NCI-H460 (cell line): ENCODE measurements around the gene GFPT1. TPM values are rescaled to one million over a fixed set of nuclear protein-coding genes. Genes with fewer than 3 reads are reported as not detected.
A peak's percentile ranks its signal among the peaks of the same experiment; 100 is the strongest.

Experiments
- DNase-seq: peaks from one replicate; pipeline ENCODE4 v3.0.0-alpha.2; 2016; ENCODE audit warnings: low read depth; ENCODE audit errors: extremely low read depth
- total RNA-seq: library from RNA; depleted of rRNA; stranded (reverse); fragments of >200 nt; shearing (Covaris generic); gene quantifications from 2 replicates; pipeline ENCODE4 v1.2.3, GENCODE V29; 2014

Gene GFPT1
- total RNA-seq, 1 experiment from 2014 or later, result 169 TPM

DNA sequence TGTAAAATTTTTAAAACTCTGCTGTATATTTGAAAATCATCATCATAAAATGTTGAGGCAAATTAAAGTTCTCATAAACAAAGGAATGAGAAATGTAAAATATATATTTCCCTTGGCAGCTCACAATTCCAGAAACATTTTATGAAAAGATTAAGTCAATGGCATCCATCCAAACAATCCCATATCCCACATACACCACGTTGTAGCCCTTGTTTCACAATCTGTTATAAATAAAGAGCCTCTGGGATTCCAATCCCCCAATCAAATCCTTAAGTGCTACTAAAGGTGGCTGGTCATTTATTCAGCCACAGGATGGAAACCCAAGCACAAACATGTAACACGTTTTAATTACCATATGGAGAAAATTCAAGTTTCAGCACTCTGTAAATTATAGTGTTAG is 51.7 kb downstream of the GFPT1 start:
- DNase-seq, result no peak

DNA sequence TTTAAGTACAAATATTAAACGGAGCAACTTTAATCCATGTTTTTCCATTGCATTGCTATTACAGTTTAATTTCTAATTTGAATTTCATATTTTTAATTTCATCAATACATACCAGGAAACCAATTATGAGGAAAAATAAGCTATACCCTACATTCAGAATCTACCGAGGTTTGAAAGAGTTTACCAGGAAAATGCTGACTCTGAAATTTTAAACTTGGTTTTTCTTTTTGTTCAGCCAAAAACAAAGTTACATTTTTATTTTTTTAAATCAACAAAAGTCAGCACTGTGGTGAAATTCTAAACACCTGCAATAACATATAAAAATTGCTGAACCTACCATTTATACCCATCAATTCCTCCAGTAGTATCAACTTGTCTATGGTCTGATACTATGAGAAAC is 53.7 kb downstream of the GFPT1 start:
- no peak for DNase-seq

DNA sequence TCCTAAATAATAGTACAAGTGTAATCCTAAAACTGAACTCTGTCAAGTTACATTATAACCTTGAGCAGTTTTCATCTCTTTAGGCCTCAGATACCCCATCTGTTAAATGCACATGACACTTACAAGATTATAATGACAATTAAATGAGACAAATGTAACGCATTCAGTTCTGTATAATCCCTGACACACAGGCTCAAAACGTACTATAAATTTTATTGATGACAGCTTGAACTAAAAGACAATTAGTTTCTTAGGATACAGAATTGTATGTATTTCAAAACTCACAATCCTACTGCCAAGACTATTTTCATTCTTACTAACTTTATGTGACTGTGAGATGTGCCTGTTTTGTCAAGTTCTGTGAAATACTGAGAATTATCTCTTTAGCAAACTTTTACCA is 56.2 kb downstream of the GFPT1 start:
- no peak for DNase-seq

DNA sequence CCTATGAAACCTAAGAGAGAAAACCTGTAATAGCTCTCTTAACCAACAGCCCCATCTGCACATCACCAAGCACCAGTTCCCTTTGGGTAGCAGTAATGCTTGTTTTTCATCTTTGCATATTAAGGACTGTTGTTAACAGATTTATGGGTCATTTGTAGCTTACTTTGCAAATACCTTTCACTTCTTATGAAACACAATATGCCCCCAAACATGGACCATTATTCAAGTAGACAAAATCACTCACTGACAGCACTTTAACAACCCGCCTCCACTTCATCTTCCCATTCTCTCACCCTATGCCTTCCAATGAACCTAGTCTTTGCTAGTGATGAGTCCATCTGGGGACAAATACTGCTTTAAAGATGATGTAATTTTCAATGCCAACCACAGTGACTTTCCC is 64.4 kb downstream of the GFPT1 start:
- DNase-seq, result no peak

DNA sequence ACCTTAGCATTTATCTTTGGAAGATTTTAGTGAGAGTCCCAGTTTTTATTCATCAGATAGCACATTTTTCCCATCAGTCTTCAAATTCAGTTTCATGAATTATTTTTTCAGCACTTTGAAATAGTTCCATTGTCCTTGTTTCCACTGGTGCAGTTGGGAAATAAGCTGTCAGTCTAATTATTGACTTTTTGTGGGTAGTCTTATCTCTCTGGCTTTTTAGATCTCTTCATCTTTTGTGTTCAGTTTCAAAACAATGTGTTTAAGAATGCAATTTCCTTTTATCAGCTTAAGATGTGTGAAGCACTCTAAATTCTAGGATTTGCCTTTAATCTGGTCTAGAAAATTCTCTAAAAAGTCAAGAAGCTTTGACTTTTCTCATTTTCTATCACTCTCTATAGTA is 70.5 kb downstream of the GFPT1 start:
- DNase-seq, result no peak

DNA sequence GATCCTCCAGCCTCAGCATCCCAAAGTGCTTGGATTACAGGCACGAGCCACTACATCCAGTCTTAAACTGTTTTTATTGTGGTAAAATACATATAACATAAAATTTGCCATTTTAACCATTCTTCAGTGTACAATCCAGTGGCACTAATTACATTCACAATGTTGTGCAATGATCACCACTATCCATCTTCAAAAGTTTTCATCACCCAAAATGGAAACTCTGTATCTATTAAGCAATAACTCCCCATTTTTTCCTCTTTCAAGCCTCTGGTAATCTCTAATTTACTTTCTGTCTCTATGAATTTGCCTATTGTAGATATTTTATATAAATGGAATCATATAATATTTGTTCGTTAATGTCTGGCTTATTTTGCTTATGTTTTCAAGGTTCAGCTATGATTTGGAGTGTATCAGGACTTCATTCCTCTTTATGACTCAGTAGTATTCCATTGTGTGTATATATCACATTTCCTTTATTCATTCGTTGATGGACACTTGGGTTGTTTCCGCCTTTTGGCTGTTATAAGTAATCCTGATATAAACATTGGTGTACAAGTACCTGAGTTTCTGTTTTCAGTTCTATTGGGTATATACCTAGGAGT is 71.8 kb downstream of the GFPT1 start:
- no peak for DNase-seq

DNA sequence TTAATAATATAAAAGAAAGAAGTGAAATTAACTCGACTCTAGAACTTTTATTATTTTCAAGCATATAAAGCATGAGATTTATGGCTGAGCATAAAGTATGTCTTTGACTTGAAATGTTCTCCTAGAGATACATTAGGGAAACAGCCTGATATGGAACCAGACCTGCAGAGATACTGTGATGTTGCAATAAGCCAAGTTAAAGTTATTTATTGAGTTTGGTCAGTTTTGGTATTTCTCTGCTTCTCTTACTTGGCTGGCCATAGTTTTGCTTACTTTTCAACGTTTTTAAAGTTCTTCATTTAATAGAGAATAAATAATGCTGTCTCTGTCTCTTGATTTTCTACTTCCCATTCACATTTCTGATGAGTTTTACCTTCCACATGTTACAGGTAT is 76.0 kb downstream of the GFPT1 start:
- no peak for DNase-seq

DNA sequence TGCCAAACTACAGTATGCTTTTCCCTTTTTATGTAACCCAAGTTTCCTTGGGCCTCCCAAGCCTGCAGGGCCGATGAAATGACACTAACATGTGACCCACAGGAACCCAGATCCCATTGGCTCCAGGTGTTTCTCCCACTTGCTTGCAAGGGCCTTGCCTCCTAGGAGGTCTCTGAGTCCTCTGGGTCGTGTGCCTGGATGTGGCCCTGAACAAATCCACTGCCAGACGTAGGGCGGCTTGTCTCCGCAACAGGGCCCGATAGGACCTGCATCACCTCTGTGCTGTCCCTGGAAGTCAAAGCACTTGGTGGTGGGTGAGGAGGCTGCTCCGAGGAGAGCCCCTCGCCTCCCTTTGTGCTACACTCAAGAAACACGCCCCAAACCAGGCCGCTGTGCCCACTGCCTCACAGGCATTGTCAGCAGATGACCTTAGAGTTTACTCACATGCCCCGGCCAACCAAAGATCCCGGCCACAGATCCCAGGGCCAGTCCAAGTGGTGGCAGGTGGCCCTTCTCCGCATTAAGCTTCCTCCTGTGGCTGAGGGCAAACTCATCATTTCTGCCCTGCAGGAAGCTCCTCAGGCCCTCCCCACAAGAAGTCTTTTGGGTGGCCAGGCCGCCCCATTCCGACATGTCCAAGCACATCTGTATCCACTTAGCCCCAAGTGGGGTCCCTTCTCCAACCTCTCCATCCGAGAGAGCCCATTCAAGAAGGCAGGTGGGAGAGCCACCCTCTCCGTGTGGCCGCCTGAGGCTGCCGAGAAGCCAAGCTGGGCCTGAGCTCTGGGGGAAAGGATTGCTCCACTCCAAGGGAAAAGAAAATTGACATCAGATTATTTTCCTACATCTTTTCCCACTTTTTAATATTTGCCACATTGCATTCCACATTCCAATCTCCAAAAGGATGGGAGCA is 76.7 kb downstream of the GFPT1 start:
- no peak for DNase-seq

DNA sequence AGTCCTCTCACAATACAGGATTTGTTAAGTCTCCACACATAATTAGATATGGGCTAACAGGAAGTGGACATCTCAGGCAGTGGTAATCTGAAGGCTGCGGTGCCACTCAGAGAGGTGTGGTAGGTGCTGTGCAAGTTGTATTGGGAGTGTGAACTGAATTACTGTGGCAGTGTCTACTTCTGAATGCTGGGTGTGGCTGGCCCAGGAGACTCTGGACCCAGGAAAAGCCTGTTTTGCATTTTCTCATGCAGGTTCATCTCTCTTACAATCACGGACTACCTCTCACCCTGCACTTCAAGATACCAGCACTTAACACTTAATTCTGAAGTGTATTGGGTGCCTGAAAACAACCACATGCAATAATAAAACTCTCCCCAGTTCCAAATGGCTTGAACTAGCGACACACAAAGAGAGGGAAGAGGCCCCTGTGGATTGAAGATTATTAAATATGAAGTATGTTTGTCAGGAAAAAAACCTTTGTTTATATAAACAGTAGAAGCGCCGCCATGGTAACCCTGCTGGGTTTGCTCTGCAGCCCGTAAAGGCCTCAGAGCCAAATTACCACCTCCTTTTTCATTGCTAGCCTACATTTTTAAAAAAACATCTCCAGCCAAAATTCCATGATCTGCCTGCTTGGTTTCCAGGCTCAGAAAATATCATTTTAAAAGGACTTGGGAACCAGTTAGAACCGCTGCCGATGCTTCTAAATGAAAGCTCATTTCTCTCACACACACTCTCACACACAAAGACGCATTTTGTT is 77.5 kb downstream of the GFPT1 start:
- no peak for DNase-seq

DNA sequence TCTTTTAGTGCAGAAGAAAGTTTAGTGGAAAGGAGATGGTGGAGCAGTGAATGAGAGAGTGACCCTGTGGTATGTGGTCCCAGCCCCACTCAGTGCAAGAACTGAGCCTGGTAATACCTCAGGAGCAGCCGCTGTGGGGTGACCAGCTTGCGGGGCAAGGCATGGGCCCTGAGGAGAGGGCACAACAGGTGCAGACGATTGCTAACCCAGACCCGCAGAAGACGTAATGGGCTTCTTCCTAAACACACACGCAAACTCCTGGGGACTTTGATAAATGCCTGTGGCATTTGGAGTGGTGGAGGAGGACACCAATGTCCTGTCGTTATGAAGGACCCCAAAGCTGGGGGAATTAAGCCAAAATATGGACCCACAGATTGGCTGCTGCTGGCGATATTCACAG is 78.7 kb downstream of the GFPT1 start:
- DNase-seq, result no peak

DNA sequence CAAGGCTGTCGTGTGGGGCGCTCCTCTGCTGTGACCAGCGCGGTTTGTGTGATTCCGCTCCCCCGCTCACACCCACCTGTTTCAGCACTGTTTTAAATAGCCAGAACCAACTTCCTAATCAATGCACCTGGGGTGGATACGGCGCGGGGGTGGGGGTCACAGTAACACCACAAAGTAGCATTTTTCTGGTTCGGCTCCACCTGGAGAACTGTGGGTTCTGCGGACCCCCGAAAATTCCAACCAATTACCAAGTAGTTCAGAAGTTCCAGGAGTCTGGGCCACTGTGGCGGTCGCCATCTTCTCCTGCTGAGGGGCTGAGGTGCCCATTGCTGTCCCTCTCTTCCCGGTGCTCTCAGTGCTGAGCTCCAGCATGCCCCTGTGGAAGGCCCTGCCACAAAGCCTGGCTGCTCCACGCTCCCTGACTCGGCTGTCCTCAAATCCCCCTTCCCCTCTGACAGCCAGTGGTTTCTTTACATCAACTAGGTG is 79.4 kb downstream of the GFPT1 start:
- DNase-seq, result no peak

DNA sequence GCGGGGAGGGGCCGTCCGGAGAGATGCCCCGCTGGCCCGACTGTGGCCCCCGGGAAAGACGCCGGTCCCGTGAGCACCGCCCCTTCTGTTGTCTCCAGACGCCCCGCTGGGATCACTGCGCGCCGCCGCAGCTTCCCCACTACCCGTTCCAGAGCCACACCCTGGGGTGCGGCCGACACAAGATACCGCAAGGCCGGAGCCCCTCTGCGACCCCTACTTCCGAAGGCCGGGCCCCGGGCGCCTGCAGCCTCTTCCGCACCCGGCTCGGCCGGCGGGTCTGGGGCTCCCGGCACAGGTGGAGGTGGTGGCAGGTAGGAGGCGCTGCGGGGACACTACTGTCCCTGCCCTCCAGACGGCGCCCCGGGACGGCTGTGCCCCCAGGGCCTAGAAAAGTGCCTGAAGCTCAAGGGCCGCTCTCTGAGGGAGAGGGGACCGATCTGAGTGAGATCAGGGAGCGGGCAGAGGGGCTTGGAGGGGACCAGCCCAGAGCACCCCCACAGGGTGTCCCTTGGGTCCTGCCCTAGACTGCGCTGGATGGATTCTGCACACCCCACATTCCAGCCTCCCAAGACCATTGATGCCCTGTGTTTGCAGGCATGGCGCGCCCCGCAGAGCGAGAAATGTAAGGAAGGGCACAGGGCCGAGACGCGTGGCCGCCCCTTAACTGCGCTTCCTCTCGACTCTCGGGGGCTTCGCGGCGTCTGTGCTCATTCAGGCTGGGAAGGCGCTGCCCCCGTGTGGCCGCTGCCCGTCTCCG is 80.0 kb downstream of the GFPT1 start:
- DNase-seq, result peak; percentile 83

DNA sequence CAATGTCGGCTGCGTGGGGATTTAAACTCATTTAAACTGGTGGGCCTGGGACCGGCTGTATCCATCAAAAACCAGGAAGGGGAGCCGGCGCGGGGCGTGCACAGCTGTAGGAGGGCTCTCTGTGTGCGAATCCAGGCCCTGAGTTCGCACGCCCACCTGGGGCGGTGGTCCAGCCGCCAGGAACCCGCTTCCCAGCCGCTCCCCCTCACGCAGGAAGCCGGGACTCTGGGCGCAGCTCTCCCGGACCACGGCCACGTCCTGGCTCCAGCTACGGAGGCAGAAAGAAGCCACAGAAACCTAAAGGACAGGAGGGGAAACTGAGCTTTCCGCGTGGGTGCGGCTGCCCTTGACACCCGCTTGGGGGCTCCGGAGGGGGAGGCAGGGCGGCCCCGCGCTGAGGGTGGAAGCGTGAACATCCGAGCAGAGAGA is 80.6 kb downstream of the GFPT1 start:
- DNase-seq, result no peak

DNA sequence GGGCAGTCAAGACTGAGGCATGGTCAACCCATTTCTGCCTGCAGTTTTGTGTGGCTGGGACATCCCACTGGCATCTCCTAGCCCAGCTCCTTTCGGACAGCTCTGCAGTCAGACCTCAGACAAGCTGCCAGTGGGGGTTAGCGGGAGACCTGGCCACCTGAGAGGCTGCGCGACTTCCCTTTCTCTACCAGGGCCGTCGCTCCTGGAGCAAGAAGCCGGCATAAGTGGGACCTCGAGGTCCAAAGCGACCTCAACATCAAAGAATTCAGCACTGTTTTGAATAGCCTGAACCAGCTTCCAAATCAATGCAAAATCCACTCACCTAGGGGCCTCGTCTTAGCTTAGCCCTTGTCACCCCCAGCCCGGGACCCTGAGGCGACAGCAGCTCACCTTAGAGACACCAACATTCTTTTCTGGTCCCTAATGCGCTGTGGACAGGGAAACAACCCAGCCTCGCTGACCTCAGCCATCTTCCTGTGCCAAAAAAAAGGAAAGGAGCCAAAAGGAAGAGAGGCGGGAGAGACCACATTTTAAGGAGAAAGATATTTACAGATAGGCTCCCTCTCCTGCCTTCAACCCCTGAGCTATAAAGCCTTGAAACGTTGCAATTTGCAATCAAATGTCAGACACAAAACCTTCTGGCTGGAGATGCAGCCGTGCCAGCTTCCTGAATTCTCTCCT is 81.2 kb downstream of the GFPT1 start:
- DNase-seq, result no peak

DNA sequence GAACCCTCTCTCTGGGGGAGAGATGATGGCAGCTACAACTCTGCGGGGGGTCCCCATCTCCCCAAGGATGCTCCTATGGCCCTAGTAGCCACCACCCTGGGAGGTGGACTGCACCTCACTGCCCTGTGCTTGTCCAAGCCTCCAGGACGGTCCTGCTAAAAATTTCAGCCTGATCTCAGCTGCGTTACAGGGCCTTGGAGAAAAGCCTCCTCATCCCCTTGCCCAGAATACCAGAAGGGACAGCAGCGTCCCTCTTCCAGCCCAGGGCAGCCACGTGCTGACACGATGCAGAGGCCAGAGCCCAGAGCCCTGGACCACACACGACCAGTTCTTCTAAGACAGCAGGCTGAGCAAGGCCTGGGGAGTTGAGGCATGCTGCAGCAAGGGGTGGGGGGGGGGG is 81.9 kb downstream of the GFPT1 start:
- DNase-seq, result no peak

DNA sequence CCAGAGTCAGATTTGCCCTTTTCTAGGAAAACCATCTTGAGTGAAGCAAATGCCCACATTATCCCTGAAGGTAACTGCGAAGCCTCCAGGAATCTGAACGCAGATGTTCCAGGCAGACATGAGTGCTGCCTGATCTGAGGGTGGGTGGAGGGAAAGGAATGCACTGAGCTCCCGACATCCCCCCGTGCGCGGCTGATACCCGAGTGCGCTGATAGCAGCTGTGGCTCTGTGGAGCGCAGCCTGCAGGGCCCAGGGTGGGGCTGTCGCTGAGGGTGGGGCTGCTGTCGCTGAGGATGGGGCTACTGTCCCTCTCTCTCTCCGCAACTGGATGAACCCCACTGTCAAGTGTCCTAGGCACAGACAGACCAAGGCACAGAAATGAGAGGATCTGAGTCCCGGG is 82.4 kb downstream of the GFPT1 start:
- no peak for DNase-seq

DNA sequence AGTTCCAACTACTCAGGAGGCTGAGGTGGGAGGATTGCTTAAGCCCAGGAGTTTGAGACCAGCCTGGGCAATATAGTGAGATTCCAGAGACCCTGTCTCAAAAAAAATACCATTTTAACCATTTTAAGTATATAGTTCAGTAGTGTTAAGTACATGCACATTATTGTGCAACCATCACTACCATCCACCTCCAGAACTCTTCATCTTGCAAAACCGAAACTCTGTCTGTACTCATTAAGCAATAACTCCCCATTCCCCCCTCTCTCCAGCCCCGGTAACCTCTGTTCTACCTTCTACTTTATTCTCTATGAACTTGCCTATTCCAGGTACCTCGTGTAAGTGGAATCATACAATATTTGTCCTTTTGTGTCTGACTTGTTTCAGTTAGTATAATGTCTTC is 86.4 kb downstream of the GFPT1 start:
- no peak for DNase-seq

DNA sequence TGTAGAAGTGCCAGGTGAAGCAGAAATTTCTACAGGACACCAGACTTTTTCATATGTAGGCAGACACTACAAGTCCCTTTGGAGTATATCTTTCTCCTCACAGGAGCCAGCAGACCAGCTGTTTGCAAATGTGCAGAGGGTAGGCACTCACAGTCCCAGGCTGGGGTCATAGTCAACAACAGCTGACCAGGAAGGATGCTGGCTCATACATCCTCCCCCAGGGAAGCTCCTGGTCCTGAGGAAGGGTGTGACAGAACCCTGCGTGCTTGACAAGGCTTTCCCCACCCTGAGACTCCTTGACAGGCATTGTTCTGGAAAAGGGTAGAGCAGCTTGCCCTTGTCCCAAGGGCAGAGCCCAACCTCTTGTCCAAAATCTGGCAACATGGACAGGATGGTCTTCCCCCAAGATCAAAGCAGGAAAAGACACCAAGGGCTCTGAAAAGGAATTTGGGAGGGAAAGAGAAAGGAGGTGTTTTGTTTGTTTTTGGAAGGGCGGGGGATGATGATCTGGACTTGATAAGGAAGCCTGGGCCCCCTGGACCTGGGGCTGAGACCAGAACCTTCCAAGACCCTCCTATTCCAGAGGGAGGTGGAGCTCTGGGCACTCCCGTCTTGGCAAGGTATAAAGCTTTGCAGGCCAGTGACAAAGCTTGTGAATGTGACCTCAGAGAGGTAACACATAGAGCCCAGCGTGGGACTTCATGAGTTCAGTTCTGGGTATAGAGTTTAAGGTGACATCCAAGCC is 87.1 kb downstream of the GFPT1 start:
- no peak for DNase-seq

DNA sequence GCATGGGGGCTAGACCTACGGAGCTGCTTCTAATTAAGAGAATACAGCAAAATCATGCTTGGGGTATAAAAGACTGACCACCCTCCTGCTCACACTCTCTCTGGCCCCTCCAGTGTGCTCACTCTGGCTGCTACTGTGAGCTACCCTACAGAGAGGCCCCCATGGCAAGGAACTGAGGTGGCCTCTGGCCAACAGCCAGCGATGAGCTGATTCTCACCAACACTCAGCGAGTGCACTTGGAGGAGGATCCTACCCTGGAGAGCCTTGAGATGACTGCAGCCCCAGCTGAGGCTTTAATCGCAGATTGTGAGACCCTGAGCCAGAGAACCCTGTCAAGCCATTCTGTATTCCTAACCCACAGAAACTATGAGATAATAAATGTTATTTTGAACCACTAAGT is 88.2 kb downstream of the GFPT1 start:
- DNase-seq, result no peak
